OCI-LY3 (cell line): ENCODE results near the gene ARHGAP4.

Source experiments
- CTCF ChIP-seq: fragments of 200-600, 300-600 bp; sonication (generic); IDR thresholded peaks from 2 replicates; pipeline ENCODE4 v1.5.1; 2014; ENCODE audit warnings: antibody characterized with exemption, low read length, low read depth
- EZH2phosphoT487 ChIP-seq: fragments of 200-600 bp; shearing (Covaris generic); IDR thresholded peaks from 2 replicates; pipeline ENCODE4 v1.6.1; 2018; ENCODE audit warnings: antibody characterized with exemption, mixed run types, low read depth

GRCh38 chrX:153931151-153931550 is 5.1 kb upstream of the ARHGAP4 start:
- no peak for TF ChIP-seq CTCF
- TF ChIP-seq EZH2phosphoT487 = no peak
